Uterus (tissue), 2 donors: ENCODE measurements around the gene DENR.
"Not testable (repeated sequence)": the region's sequence is repeated elsewhere in the genome, so short reads cannot be mapped to it uniquely, and the experiment has no call there.

Experiments
- POLR2A ChIP-seq, 2 donors: fragments of 450-650 bp; IDR thresholded peaks; one replicate each; pipeline ENCODE4 v1.6.1; 2016; ENCODE audit warnings: antibody characterized with exemption in 2 of 2, mild to moderate bottlenecking in 1 of 2, moderate library complexity in 1 of 2
- TF ChIP-seq, protein P1 (sequence below), 4 experiments: fragments of 200-600 bp in 2 of 4; fragments of 450-650 bp in 2 of 4; sonication (generic) in 2 of 4; IDR thresholded peaks; one replicate each; pipeline ENCODE4 v1.5.1; 2016 to 2019; ENCODE audit warnings: antibody characterized with exemption in 4 of 4, mild to moderate bottlenecking in 2 of 4, moderate library complexity in 1 of 4

DNA sequence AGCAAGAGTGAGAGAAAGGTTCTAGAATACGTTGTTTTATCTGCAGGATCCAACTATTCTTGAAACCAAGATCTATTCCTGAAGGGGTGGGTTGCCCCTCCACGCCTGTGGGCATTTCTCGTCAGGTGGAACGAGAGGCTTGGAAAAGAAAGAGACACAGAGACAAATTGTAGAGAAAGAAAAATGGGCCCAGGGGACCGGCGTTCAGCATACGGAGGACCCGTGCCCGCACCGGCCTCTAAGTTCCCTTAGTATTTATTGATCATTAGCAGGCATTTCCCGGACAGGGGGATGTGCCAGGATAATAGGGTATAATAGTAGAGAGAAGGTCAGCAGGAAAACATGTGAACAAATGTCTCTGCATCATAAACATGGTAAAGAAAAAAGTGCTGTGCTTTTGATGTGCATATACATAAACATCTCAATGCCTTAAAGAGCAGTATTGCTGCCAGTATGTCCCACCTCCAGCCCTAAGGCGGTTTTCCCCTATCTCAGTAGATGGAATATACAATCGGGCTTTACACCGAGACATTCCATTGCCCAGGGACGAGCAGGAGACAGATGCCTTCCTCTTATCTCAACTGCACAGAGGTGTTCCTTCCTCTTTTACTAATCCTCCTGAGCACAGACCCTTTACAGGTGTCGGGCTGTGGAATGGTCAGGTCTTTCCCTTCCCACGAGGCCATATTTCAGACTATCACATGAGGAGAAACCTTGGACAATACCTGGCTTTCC is 1.7 kb upstream of the DENR start:
- not testable (repeated sequence) for TF ChIP-seq POLR2A (IDR thresholded peaks at IDR 0.05)
- TF ChIP-seq, protein P1, sequence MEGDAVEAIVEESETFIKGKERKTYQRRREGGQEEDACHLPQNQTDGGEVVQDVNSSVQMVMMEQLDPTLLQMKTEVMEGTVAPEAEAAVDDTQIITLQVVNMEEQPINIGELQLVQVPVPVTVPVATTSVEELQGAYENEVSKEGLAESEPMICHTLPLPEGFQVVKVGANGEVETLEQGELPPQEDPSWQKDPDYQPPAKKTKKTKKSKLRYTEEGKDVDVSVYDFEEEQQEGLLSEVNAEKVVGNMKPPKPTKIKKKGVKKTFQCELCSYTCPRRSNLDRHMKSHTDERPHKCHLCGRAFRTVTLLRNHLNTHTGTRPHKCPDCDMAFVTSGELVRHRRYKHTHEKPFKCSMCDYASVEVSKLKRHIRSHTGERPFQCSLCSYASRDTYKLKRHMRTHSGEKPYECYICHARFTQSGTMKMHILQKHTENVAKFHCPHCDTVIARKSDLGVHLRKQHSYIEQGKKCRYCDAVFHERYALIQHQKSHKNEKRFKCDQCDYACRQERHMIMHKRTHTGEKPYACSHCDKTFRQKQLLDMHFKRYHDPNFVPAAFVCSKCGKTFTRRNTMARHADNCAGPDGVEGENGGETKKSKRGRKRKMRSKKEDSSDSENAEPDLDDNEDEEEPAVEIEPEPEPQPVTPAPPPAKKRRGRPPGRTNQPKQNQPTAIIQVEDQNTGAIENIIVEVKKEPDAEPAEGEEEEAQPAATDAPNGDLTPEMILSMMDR (IDR thresholded peaks at IDR 0.05) = not testable (repeated sequence)
